Activated CD8-positive, alpha-beta T cell treated with anti-CD3 and anti-CD28 coated beads for 36 hours (primary cell): ENCODE data around the gene CCDC110. TPM values are rescaled to one million over a fixed set of nuclear protein-coding genes. Genes with fewer than 3 reads are reported as not detected.
A peak's percentile ranks its signal among the peaks of the same experiment; 100 is the strongest.

Source experiments
- ATAC-seq: fragments of 200-7000 bp; cut with Tn5 transposase; one replicate; pipeline ENCODE4 v1.10.0; 2021; ENCODE audit warnings: mild to moderate bottlenecking, moderate library complexity
- CTCF ChIA-PET: fragments of 350-600 bp; sonication (Branson Sonifier 250); formaldehyde crosslinking; loops from one replicate; lab custom pipeline; 2021; ENCODE audit warnings: antibody characterized with exemption; lab: Charles Lee
- POLR2A ChIA-PET: fragments of 350-600 bp; sonication (Branson Sonifier 250); formaldehyde crosslinking; loops from one replicate; lab custom pipeline; 2021; ENCODE audit warnings: antibody characterized with exemption; lab: Charles Lee
- DNase-seq: peaks from one replicate; pipeline ENCODE4 v3.0.0-alpha.2; 2020
- H3K27ac Mint-ChIP-seq: one replicate; pipeline ENCODE4 v1.8.0; 2021; ENCODE audit warnings: mild to moderate bottlenecking, mixed read lengths
- H3K27me3 Mint-ChIP-seq: one replicate; pipeline ENCODE4 v1.8.0; 2021; ENCODE audit warnings: mixed read lengths
- H3K36me3 Mint-ChIP-seq: one replicate; pipeline ENCODE4 v1.8.0; 2021; ENCODE audit warnings: low read depth, mixed read lengths
- H3K4me1 Mint-ChIP-seq: one replicate; pipeline ENCODE4 v1.8.0; 2021; ENCODE audit warnings: low read depth, mixed read lengths
- H3K4me3 Mint-ChIP-seq: one replicate; pipeline ENCODE4 v1.8.0; 2021; ENCODE audit warnings: mild to moderate bottlenecking, moderate library complexity, mixed read lengths
- H3K9me3 Mint-ChIP-seq: one replicate; pipeline ENCODE4 v1.8.0; 2021; ENCODE audit warnings: mixed read lengths
- intact Hi-C: fragments of 100-400 bp; cut with micrococcal nuclease; formaldehyde crosslinking; loops from one replicate; pipeline ENCODE4 v1.10.0; 2022
- total RNA-seq, 2 experiments: library from RNA; stranded (reverse); gene quantifications; one replicate each; pipeline ENCODE4 v1.2.3, GENCODE V29; 2021
- TF ChIP-seq, protein P1 (sequence below): fragments of 200-600 bp; IDR thresholded peaks from one replicate; pipeline ENCODE4 v1.8.0; 2022; ENCODE audit warnings: antibody characterized with exemption, mild to moderate bottlenecking

CCDC110 gene
- total RNA-seq, 2 experiments from 2014 or later = 0.45 to 0.81 TPM

DNA sequence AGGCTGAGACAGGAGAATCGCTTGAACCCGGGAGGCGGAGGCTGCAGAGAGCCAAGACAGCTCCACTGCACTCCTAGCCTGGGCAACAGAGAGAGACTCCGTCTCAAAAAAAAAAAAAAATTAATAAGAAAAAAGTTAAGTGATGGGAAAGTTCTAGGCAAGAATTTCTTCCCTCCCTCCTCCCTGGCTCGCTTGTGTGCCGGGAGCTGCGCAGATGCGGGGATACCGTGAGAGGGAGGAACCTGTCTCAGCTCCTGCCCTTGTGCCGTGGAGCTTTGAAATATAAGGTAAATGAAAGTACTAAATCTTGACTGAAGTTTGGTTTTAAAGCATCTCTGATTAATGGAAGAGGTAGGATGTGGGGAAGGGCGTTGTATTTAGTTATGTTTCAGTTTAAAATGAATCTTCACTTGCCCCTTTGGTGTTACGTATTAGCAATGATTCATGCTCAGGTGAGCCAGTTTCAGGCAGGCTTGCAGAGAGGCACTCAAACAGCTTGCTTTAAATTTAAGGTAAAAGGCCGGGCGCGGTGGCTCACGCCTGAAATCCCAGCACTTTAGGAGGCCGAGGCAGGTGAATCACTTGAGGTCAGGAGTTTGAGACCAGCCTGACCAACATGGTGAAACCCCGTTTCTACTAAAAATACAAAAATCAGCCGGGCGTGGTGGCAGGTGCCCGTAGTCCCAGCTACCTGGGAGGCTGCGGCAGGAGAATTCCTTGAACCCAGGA, 44.4 kb downstream of the CCDC110 start:
- POLR2A ChIA-PET = interaction anchor here (1.6 kb wide), 1 partner anchor 30 kb away, joined by 9 read pairs; the partner anchor contains the start of gene ANKRD37
- peaks cover 25% of the 10 kb centered on the region for H3K4me1 Mint-ChIP-seq

DNA sequence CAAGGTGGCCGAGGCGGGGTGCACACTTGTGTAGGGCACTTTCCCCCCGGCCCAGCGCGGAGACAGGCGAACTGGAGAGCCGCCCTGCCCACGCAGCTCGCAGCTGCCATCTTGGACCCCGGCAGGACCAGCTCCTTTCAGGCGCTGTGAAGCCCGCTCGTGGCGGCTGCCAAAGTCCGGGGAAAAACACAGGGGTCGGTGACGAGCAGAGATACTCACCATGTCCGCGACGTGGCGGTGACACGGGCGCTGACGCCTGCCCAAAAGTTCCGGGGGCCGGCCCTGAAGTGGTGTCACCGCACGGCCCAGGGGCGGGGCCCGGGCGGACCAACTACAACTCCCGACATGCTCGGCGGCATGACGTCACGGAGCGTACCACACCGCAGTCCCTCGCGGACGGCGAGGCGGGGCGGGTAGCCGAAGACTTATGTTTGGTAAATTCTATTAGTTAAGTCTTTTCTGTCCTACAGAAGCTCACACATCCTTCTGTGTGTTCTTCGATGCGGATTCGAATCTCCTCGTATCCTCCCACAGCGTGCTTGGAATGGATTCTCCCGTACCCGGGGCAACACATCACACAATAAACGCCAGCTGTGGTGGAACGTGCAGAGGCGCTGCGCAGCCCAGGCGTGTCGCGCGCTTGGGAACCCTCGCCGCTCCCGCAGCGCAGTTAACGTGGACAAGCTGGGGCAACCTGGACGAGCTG, 45.7 kb downstream of the CCDC110 start, which contains the start of gene UFSP2:
Gene UFSP2, minus strand, starts transcription at position 318 of the 706 bp plus-strand sequence. Its CDS starts 96 bp downstream, at position 222.
- Mint-ChIP-seq H3K9me3 (no peaks in the 10 kb centered on the region), H3K4me1 (peaks cover 32% of the 10 kb centered on the region), H3K27ac (peak within 1 kb of the TSS; percentile 99), H3K36me3 (peaks cover 8% of the 10 kb centered on the region), H3K4me3 (peak within 1 kb of the TSS; percentile 83), H3K27me3 (peaks cover 3% of the 10 kb centered on the region)
- TF ChIP-seq, protein P1, sequence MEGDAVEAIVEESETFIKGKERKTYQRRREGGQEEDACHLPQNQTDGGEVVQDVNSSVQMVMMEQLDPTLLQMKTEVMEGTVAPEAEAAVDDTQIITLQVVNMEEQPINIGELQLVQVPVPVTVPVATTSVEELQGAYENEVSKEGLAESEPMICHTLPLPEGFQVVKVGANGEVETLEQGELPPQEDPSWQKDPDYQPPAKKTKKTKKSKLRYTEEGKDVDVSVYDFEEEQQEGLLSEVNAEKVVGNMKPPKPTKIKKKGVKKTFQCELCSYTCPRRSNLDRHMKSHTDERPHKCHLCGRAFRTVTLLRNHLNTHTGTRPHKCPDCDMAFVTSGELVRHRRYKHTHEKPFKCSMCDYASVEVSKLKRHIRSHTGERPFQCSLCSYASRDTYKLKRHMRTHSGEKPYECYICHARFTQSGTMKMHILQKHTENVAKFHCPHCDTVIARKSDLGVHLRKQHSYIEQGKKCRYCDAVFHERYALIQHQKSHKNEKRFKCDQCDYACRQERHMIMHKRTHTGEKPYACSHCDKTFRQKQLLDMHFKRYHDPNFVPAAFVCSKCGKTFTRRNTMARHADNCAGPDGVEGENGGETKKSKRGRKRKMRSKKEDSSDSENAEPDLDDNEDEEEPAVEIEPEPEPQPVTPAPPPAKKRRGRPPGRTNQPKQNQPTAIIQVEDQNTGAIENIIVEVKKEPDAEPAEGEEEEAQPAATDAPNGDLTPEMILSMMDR = no peak
- intact Hi-C loops = no loop called here
- DNase-seq (peak; percentile 87), ATAC-seq (peak; percentile 91)
- POLR2A ChIA-PET = interaction anchor here (0.8 to 1.6 kb wide), 6 partner anchors 29 to 183 kb away, joined by 3 to 9 read pairs (median 4); partner anchors contain the start of genes ANKRD37 and LRP2BP
- CTCF ChIA-PET = interaction anchor here (0.6 to 3.0 kb wide), 9 partner anchors 10 to 242 kb away, joined by 3 to 14 read pairs (median 4); partner anchors contain the start of genes ANKRD37 and LRP2BP

More for the DNA sequence above, 44.4 kb downstream of the CCDC110 start:
- ATAC-seq = no peak
- H3K27ac Mint-ChIP-seq = no peak overlapping the region
- peak overlapping the region; percentile 38 for H3K4me3 Mint-ChIP-seq
- no peak for DNase-seq
- H3K9me3 Mint-ChIP-seq = no peaks in the 10 kb centered on the region
- TF ChIP-seq, protein P1 = no peak
- H3K27me3 Mint-ChIP-seq = peaks cover 5% of the 10 kb centered on the region
- intact Hi-C loops = no loop called here
- peaks cover 3% of the 10 kb centered on the region for H3K36me3 Mint-ChIP-seq
- CTCF ChIA-PET = interaction anchor here (1.0 to 3.0 kb wide), 3 partner anchors 31 to 171 kb away, joined by 3 to 14 read pairs (median 4); partner anchors contain the start of genes ANKRD37 and LRP2BP

DNA sequence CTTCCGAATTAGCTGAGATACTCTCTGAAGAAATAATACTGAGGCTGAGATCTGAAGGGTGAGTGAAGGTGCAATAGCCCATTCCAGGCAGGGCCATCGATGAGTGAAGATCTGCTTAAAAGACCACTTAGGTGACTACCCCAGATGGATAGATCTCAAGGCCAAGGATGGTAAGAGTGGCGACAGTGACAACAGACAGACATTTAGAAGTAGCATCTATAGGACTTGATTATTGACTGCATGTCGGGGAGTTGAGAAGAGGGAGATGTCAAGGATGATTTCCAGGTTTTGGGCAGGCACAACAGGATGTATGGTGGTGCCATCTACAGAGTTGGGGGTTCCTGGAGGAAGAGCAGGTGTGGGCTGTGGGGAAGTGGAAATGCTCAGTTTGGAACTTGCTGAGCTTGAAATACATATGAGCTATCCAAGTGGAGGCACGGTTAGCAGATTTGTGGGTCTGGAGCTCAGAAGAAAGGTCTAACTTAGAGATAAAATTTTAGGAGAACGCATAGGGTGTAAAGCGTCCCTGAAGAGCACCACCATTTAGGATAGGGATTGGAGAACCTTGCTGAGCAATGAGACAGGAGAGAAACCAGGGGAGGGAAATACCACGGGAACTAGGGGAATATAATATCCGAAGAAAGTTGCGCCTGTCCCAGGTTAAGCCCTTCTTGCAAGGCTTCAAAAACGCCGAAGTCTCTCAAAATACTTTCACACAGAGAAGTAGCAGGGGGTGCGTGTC, 46.5 kb downstream of the CCDC110 start:
- peaks cover 8% of the 10 kb centered on the region for H3K36me3 Mint-ChIP-seq
- peak overlapping the region; percentile 83 for H3K4me3 Mint-ChIP-seq
- H3K4me1 Mint-ChIP-seq = peaks cover 32% of the 10 kb centered on the region
- H3K27me3 Mint-ChIP-seq = peaks cover 3% of the 10 kb centered on the region
- POLR2A ChIA-PET = interaction anchor here (1.1 to 1.6 kb wide), 3 partner anchors 30 to 173 kb away, joined by 3 to 6 read pairs (median 4); partner anchors contain the start of gene LRP2BP
- TF ChIP-seq, protein P1 = no peak
- H3K9me3 Mint-ChIP-seq = no peaks in the 10 kb centered on the region
- H3K27ac Mint-ChIP-seq = peak overlapping the region; percentile 99
- DNase-seq (peak; percentile 9), ATAC-seq (no peak)
- CTCF ChIA-PET = interaction anchor here (0.6 to 3.0 kb wide), 8 partner anchors 27 to 241 kb away, joined by 3 to 14 read pairs (median 4); partner anchors contain the start of genes ANKRD37 and LRP2BP
- intact Hi-C loops = no loop called here

DNA sequence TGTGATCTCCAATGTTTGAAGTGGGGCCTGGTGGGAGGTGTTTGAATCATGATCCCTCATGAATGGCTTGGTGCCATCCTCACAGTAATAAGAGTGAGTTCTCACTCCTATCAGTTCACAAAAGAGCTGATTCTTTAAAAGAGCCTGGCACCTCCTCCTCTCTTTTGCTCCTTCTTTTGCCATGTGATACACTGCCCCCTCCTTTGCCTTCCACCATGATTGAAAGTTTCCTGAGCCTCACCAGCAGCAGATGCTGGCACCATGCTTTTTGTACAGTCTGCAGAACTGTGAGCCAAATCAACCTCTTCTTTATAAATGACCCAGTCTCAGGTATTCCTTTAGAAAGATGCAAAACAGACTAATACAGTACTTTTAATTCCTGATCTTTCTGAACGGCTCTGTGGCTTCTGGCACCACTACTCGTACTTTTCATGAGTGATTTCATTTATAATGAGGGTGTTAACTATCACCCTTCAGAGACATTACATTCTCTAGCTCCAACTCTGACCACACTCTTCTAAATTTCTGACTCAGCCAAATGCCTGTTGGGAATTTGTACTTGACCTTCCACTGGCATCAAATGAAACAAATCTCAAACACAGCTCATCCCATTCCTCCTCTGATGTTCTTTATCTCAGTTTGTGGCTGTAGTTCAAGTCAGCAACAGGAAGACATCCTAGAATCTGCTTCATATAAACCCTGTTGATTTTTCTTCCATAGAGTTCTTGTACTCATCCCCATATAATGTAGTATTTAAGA, 50.0 kb downstream of the CCDC110 start:
- Mint-ChIP-seq H3K4me1 (peaks cover 29% of the 10 kb centered on the region), H3K27ac (no peak overlapping the region), H3K9me3 (no peaks in the 10 kb centered on the region), H3K36me3 (peaks cover 25% of the 10 kb centered on the region), H3K27me3 (no peaks in the 10 kb centered on the region), H3K4me3 (no peak overlapping the region)
- CTCF ChIA-PET = interaction anchor here (1.4 kb wide), 1 partner anchor 287 kb away, joined by 4 read pairs; no protein-coding TSS in a partner anchor
- no peak for DNase-seq
- intact Hi-C loops = no loop called here
- no peak for ATAC-seq
- TF ChIP-seq, protein P1 = no peak
- POLR2A ChIA-PET = no interaction called here
